Loucy (cell line): ENCODE results near the gene PPP1R37.

Experiments
- H2AFZ ChIP-seq: fragments of 200-600 bp; sonication (generic); 2 replicates; pipeline ENCODE4 v1.6.0; 2016; ENCODE audit warnings: antibody characterized with exemption, mild to moderate bottlenecking, low read length, moderate library complexity
- H3F3A ChIP-seq: fragments of 200-600 bp; 2 replicates; pipeline ENCODE4 v1.6.0; 2016; ENCODE audit warnings: antibody characterized with exemption, low read depth, mild to moderate bottlenecking
- H3K27me3 ChIP-seq: fragments of 200-600 bp; sonication (generic); 2 replicates; pipeline ENCODE4 v1.6.1; 2014; ENCODE audit warnings: low read length, mild to moderate bottlenecking; ENCODE audit not compliant: insufficient read depth, poor library complexity, severe bottlenecking
- H3K36me3 ChIP-seq: fragments of 200-600 bp; sonication (generic); 2 replicates; pipeline ENCODE4 v1.6.1; 2016; ENCODE audit warnings: low read length; ENCODE audit not compliant: insufficient read depth
- H3K4me1 ChIP-seq: fragments of 200-600 bp; sonication (generic); 2 replicates; pipeline ENCODE4 v1.5.1; 2014; ENCODE audit warnings: low read length, mild to moderate bottlenecking; ENCODE audit not compliant: insufficient read depth, poor library complexity, severe bottlenecking
- H3K4me2 ChIP-seq: fragments of 200-600 bp; sonication (generic); 2 replicates; pipeline ENCODE4 v1.6.0; 2014; ENCODE audit warnings: antibody characterized with exemption, low read length, low read depth, mild to moderate bottlenecking; ENCODE audit not compliant: poor library complexity, severe bottlenecking
- H3K4me3 ChIP-seq: fragments of 200-600 bp; sonication (generic); 2 replicates; pipeline ENCODE4 v1.5.1; 2014; ENCODE audit warnings: low read length, mild to moderate bottlenecking, mixed read lengths; ENCODE audit not compliant: poor library complexity, severe bottlenecking
- H3K79me2 ChIP-seq: fragments of 200-600 bp; sonication (generic); 2 replicates; pipeline ENCODE4 v1.6.1; 2014; ENCODE audit warnings: low read length; ENCODE audit not compliant: insufficient read depth
- H3K9ac ChIP-seq: fragments of 200-600 bp; sonication (generic); 2 replicates; pipeline ENCODE4 v1.6.0; 2014; ENCODE audit warnings: mild to moderate bottlenecking, low read depth, low read length, moderate library complexity; ENCODE audit not compliant: poor library complexity, severe bottlenecking
- H3K9me2 ChIP-seq: fragments of 200-600 bp; sonication (generic); replicated peaks from 2 replicates; pipeline ENCODE4 v1.6.1; 2016; ENCODE audit warnings: low read depth, low read length, mixed read lengths
- H3K9me3 ChIP-seq: fragments of 200-600 bp; sonication (generic); 2 replicates; pipeline ENCODE4 v1.6.1; 2014; ENCODE audit warnings: mild to moderate bottlenecking, antibody characterized with exemption, low read length, low read depth; ENCODE audit not compliant: insufficient read depth
- H4K20me1 ChIP-seq: fragments of 200-600 bp; sonication (generic); 2 replicates; pipeline ENCODE4 v1.6.0; 2014; ENCODE audit warnings: antibody characterized with exemption, low read length, mild to moderate bottlenecking; ENCODE audit not compliant: insufficient read depth, poor library complexity, severe bottlenecking
- EZH2phosphoT487 ChIP-seq: fragments of 200-600 bp; IDR thresholded peaks from 2 replicates; pipeline ENCODE4 v1.6.1; 2018; ENCODE audit warnings: antibody characterized with exemption, mild to moderate bottlenecking, moderate library complexity, borderline replicate concordance
- TF ChIP-seq, protein P1 (sequence below): fragments of 200-600 bp; sonication (generic); conservative IDR thresholded peaks from 2 replicates; pipeline ENCODE4 v1.5.1; 2014; ENCODE audit warnings: mild to moderate bottlenecking, antibody characterized with exemption, low read length

Gene PPP1R37

GRCh38 chr19:45140144-45140503 is 47.1 kb downstream of the PPP1R37 start:
- Histone ChIP-seq H3K9ac (no peak overlapping the region), H3K36me3 (peaks cover 36% of the 10 kb centered on the region; the same call in 1 of the 2 replicates), H3K4me3 (no peak overlapping the region), H3K79me2 (peaks cover 5% of the 10 kb centered on the region; the same call in 1 of the 2 replicates), H2AFZ (no peak overlapping the region), H4K20me1 (no peaks in the 10 kb centered on the region), H3K9me3 (no peaks in the 10 kb centered on the region), H3K4me1 (no peaks in the 10 kb centered on the region), H3K9me2 (no peaks in the 10 kb centered on the region), H3K4me2 (no peak overlapping the region), H3F3A (no peaks in the 10 kb centered on the region), H3K27me3 (no peaks in the 10 kb centered on the region)
- TF ChIP-seq, protein P1, sequence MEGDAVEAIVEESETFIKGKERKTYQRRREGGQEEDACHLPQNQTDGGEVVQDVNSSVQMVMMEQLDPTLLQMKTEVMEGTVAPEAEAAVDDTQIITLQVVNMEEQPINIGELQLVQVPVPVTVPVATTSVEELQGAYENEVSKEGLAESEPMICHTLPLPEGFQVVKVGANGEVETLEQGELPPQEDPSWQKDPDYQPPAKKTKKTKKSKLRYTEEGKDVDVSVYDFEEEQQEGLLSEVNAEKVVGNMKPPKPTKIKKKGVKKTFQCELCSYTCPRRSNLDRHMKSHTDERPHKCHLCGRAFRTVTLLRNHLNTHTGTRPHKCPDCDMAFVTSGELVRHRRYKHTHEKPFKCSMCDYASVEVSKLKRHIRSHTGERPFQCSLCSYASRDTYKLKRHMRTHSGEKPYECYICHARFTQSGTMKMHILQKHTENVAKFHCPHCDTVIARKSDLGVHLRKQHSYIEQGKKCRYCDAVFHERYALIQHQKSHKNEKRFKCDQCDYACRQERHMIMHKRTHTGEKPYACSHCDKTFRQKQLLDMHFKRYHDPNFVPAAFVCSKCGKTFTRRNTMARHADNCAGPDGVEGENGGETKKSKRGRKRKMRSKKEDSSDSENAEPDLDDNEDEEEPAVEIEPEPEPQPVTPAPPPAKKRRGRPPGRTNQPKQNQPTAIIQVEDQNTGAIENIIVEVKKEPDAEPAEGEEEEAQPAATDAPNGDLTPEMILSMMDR, result no peak
- no peak for TF ChIP-seq EZH2phosphoT487

GRCh38 chr19:45140533-45140932 is 47.6 kb downstream of the PPP1R37 start:
- Histone ChIP-seq H2AFZ (no peak overlapping the region), H4K20me1 (no peaks in the 10 kb centered on the region), H3K9me3 (no peaks in the 10 kb centered on the region), H3K27me3 (no peaks in the 10 kb centered on the region), H3K9me2 (no peaks in the 10 kb centered on the region), H3K4me3 (no peak overlapping the region), H3F3A (no peaks in the 10 kb centered on the region), H3K4me2 (no peak overlapping the region), H3K9ac (no peak overlapping the region), H3K36me3 (peaks cover 36% of the 10 kb centered on the region; the same call in 1 of the 2 replicates), H3K4me1 (no peaks in the 10 kb centered on the region), H3K79me2 (peaks cover 5% of the 10 kb centered on the region; the same call in 1 of the 2 replicates)
- TF ChIP-seq EZH2phosphoT487, result no peak
- TF ChIP-seq, protein P1, result no peak

DNA sequence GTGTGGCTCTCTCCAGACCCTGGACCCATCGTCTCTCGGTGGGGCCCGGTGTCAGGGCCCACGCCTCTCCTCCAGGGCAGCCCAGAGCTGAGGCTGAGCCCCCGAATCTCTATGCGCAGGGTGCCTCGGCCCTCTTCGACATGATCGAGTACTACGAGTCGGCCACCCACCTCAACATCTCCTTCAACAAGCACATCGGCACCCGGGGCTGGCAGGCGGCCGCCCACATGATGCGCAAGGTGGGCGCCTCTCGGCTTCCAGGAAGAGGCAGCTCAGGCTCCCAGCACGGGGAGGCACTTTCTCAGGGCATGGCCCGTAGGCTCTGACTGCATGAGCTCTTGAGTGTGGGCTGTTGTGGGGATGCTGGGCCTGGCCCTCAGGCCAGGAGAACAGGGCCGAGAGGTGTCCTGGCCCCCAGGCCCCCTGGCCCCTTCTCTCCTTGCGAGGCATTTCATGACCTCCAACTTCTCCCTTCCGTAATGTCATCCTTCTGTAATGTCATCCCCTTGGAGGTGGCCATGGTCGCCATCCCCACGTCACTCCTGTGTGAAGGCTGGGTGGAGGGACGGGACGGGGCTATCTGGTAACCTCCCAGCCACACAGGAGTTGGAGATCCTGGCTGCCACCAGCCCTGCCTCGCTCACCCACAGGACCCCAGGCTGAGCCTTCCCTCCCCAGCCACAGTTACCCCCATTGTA is 48.4 kb downstream of the PPP1R37 start:
- H3K36me3 ChIP-seq, result peaks cover 36% of the 10 kb centered on the region; the same call in 1 of the 2 replicates
- H3K4me3 ChIP-seq, result no peak overlapping the region
- H3K9ac ChIP-seq, result no peak overlapping the region
- H4K20me1 ChIP-seq, result no peaks in the 10 kb centered on the region
- no peaks in the 10 kb centered on the region for H3F3A ChIP-seq
- H3K4me2 ChIP-seq, result no peak overlapping the region
- peaks cover 5% of the 10 kb centered on the region; the same call in 1 of the 2 replicates for H3K79me2 ChIP-seq
- no peaks in the 10 kb centered on the region for H3K9me3 ChIP-seq
- no peak overlapping the region for H2AFZ ChIP-seq
- no peaks in the 10 kb centered on the region for H3K4me1 ChIP-seq
- H3K27me3 ChIP-seq, result no peaks in the 10 kb centered on the region
- TF ChIP-seq, protein P1, result no peak
- TF ChIP-seq EZH2phosphoT487, result no peak
- no peaks in the 10 kb centered on the region for H3K9me2 ChIP-seq
